Ascending aorta (tissue), 2 donors: ENCODE measurements around the gene REG4. TPM values are rescaled to one million over a fixed set of nuclear protein-coding genes. Genes with fewer than 3 reads are reported as not detected.

Experiments used
- DNase-seq, 2 donors: peaks; one replicate each; pipeline ENCODE4 v3.0.0-alpha.2; 2019; ENCODE audit warnings: low spot score in 2 of 2
- H3K27ac ChIP-seq, 2 donors: fragments of 200-600 bp; sonication (generic); one replicate each; pipeline ENCODE4 v1.5.1; 2016 to 2017; ENCODE audit warnings: mild to moderate bottlenecking in 1 of 2
- H3K27me3 ChIP-seq: fragments of 200-600 bp; sonication (generic); one replicate; pipeline ENCODE4 v1.5.1; 2017
- H3K36me3 ChIP-seq, 2 donors: fragments of 200-600 bp; sonication (generic); one replicate each; pipeline ENCODE4 v1.5.1; 2016
- H3K4me1 ChIP-seq, 2 donors: fragments of 200-600 bp; sonication (generic); one replicate each; pipeline ENCODE4 v1.5.1; 2016 to 2017; ENCODE audit warnings: mild to moderate bottlenecking in 1 of 2
- H3K4me3 ChIP-seq, 2 donors: fragments of 200-600 bp; sonication (generic); one replicate each; pipeline ENCODE4 v1.5.1; 2016 to 2017; ENCODE audit warnings: mild to moderate bottlenecking in 1 of 2
- H3K9me3 ChIP-seq, 2 donors: fragments of 200-600 bp; sonication (generic); one replicate each; pipeline ENCODE4 v1.5.1; 2016
- CTCF ChIP-seq, 3 experiments: fragments of 200-600 bp in 2 of 3; fragments of 450-650 bp in 1 of 3; sonication (generic) in 2 of 3; IDR thresholded peaks; one replicate each; pipeline ENCODE4 v1.5.1; 2016 to 2019; ENCODE audit warnings: antibody characterized with exemption in 3 of 3, mild to moderate bottlenecking in 1 of 3, moderate library complexity in 1 of 3
- intact Hi-C: fragments of 100-400 bp; cut with DNase I; formaldehyde crosslinking; loops from one replicate; pipeline ENCODE4 v1.15.1; 2023
- total RNA-seq: library from RNA; depleted of rRNA; stranded (reverse); fragments of >200 nt; gene quantifications from one replicate; pipeline ENCODE4 v1.1.0, GENCODE V29; 2016

The REG4 gene
- total RNA-seq, 1 donor from 2014 or later, result not detected

- Histone ChIP-seq H3K36me3 (no peaks in the 10 kb centered on the region), H3K4me3 (no peak overlapping the region), H3K9me3 (no peaks in the 10 kb centered on the region), H3K27me3 (no peaks in the 10 kb centered on the region), H3K4me1 (no peaks in the 10 kb centered on the region), H3K27ac (no peak overlapping the region)
- no peak for DNase-seq
- intact Hi-C loops, result no loop called here
- no peak for TF ChIP-seq CTCF (IDR thresholded peaks at IDR 0.05)
Measured at GRCh38 chr1:119806489-119806888, 4.8 kb downstream of the REG4 start.

DNA sequence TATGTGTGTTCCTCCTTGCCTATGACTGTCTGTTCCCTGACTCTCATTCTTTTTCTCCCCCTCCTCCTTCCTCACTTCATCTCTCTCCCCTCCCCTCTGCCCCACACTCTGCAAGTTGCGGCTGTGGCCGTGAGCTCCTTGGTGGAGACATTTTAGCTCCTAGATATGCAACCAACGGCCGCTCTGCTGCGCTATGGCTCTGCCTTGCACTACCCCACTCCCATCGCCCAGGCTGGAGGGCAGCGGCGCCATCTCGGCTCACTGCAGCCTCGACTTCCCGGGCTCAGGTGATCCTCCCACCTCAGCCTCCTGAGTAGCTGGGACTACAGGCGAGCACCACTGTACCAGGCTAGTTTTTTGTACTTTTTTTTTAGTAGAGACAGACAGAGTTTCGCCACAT lies 5.5 kb downstream of the REG4 start:
- DNase-seq, result no peak
- intact Hi-C loops, result no loop called here
- no peak overlapping the region for H3K27ac ChIP-seq
- no peaks in the 10 kb centered on the region for H3K36me3 ChIP-seq
- no peaks in the 10 kb centered on the region for H3K9me3 ChIP-seq
- no peaks in the 10 kb centered on the region for H3K4me1 ChIP-seq
- H3K27me3 ChIP-seq, result no peaks in the 10 kb centered on the region
- no peak overlapping the region for H3K4me3 ChIP-seq
- no peak for TF ChIP-seq CTCF (IDR thresholded peaks at IDR 0.05)

GRCh38 chr1:119805247-119805646 lies 6.0 kb downstream of the REG4 start:
- intact Hi-C loops, result no loop called here
- H3K36me3 ChIP-seq, result no peaks in the 10 kb centered on the region
- H3K4me3 ChIP-seq, result no peak overlapping the region
- H3K27ac ChIP-seq, result no peak overlapping the region
- no peak for DNase-seq
- TF ChIP-seq CTCF (IDR thresholded peaks at IDR 0.05), result no peak
- H3K27me3 ChIP-seq, result no peaks in the 10 kb centered on the region
- no peaks in the 10 kb centered on the region for H3K9me3 ChIP-seq
- no peaks in the 10 kb centered on the region for H3K4me1 ChIP-seq

GRCh38 chr1:119799599-119800177 lies 11.6 kb downstream of the REG4 start:
- TF ChIP-seq CTCF (IDR thresholded peaks at IDR 0.05), result no peak
- Histone ChIP-seq H3K4me3 (no peak overlapping the region), H3K27me3 (no peaks in the 10 kb centered on the region), H3K4me1 (no peaks in the 10 kb centered on the region), H3K9me3 (no peaks in the 10 kb centered on the region), H3K27ac (no peak overlapping the region), H3K36me3 (no peaks in the 10 kb centered on the region)
- DNase-seq, result no peak
- intact Hi-C loops, result no loop called here

DNA sequence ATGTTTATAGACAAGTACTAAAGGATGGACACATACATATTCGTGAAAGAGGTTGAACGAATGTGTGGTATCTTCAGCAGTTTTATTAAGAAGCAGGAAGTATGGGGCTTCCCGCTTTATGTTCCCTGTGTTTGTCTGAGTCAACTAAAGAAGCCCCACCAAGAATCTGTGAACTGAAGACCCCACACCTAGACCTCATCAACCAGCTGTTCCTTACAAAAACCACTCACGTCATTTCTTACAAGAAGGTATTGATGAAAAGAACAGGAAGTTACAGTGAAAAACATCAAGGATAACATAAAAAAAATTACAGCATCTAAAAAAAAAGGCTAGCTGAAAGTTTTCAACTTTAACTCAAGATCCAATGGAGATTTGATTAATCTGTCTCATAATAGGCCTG lies 12.3 kb downstream of the REG4 start:
- intact Hi-C loops, result no loop called here
- H3K4me1 ChIP-seq, result no peaks in the 10 kb centered on the region
- H3K4me3 ChIP-seq, result no peak overlapping the region
- no peak overlapping the region for H3K27ac ChIP-seq
- no peak for TF ChIP-seq CTCF (IDR thresholded peaks at IDR 0.05)
- no peaks in the 10 kb centered on the region for H3K27me3 ChIP-seq
- no peaks in the 10 kb centered on the region for H3K9me3 ChIP-seq
- DNase-seq, result no peak
- no peaks in the 10 kb centered on the region for H3K36me3 ChIP-seq

DNA sequence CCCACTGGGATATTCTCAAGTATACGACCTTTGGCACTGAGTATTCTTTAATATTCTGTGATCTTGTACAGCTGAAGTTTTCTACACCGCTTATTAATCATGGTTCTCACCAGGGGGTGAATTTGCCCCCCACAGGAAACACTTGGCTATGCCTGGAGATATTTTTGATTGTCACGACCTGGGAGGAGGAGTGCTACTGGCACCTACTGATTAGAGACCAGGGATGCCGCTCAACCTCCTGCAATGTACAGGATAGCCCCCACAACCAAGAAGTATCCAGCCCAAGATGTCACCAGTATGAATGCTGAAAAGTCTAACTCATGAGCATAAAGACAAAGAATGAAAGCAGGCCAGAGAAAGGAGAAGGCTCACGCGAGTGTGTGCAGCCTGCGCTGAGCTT lies 13.7 kb downstream of the REG4 start:
- no peak for DNase-seq
- Histone ChIP-seq H3K36me3 (no peaks in the 10 kb centered on the region), H3K4me3 (no peak overlapping the region), H3K27ac (no peak overlapping the region), H3K4me1 (no peaks in the 10 kb centered on the region), H3K9me3 (no peaks in the 10 kb centered on the region), H3K27me3 (no peaks in the 10 kb centered on the region)
- TF ChIP-seq CTCF (IDR thresholded peaks at IDR 0.05), result no peak
- intact Hi-C loops, result no loop called here
